Fibroblast of skin of scalp (primary cell): ENCODE measurements around the gene DHRSX. TPM values are rescaled to one million over a fixed set of nuclear protein-coding genes. Genes with fewer than 3 reads are reported as not detected.
"Not testable (repeated sequence)": the region's sequence is repeated elsewhere in the genome, so short reads cannot be mapped to it uniquely, and the experiment has no call there.

Source experiments
- DNase-seq: peaks from one replicate; pipeline ENCODE4 v3.0.0-alpha.2; 2013
- polyA plus RNA-seq, 2 experiments: library from polyadenylated mRNA; unstranded; fragments of 120-200 nt; gene quantifications; one replicate each; pipeline ENCODE4 v1.2.1, GENCODE V29; 2013; ENCODE audit not compliant: insufficient read length in 2 of 2

DHRSX gene, protein sequence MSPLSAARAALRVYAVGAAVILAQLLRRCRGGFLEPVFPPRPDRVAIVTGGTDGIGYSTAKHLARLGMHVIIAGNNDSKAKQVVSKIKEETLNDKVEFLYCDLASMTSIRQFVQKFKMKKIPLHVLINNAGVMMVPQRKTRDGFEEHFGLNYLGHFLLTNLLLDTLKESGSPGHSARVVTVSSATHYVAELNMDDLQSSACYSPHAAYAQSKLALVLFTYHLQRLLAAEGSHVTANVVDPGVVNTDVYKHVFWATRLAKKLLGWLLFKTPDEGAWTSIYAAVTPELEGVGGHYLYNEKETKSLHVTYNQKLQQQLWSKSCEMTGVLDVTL
- polyA plus RNA-seq (2013, experiment 1 of 2; ENCODE audit: insufficient read length) = 19.8 TPM
- 19.1 TPM for polyA plus RNA-seq (2013, experiment 2 of 2; ENCODE audit: insufficient read length)

DNA sequence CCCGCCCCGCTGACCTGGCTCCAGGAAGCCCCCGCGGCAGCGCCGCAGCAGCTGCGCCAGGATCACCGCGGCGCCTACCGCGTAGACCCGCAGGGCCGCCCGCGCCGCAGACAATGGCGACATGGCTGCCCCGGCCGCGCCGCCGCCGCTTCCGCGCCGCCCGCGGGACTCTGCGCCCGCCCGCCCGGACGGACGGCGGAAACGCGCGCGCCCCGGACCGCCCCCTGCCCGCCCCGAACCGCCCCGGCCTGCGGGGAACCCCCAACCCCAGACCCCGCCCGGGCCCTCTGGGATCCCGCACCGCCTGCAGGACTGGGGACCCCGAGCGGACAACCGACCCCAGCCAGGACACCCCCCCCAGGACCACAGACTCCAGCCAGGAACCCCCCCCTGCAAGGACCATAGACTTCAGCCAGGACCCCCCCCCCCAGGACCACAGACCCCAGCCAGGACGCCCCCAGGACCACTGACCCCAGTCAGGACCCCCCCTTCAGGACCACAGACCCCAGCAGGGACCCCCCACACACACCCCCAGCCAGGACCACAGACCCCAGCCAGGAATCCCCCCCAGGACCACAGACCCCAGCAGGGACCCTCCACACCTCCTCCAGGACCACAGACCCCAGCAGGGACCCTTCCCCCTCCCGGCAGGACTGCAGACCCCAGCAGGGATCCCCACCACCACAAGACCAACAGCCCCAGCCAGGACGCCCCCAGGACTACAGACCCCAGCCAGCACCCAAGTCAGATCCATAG, at the start of gene DHRSX, which contains the start of gene ZBED1:
Gene DHRSX, minus strand, starts transcription at position 174 of the 756 bp plus-strand sequence. Its CDS starts 51 bp downstream, at position 123.
Gene ZBED1, minus strand, starts transcription at position 174 of the 756 bp plus-strand sequence. CDS start 10,257 bp downstream, outside the sequence.
- DNase-seq = peak; percentile 46

DNA sequence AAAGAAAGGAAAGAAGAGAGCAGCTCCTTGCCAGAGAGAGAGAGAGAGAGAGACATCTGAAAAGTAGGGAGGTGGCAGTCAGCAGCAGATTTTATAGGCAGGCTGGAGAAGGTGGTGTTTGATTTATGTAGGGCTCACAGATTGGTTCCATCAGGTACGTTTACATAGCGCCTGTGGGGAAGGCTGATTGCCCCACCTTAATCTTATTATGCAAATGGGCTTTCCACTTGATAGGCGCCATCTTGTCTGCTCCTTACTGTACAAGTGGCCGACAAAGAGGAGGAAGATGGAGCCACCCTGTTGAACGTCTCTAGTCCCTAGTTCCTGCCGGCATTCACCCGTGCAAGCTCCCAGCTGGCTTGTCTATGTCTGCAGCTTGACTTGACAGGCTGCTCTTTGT, 49.1 kb upstream of the DHRSX start:
- DNase-seq = no peak

DNA sequence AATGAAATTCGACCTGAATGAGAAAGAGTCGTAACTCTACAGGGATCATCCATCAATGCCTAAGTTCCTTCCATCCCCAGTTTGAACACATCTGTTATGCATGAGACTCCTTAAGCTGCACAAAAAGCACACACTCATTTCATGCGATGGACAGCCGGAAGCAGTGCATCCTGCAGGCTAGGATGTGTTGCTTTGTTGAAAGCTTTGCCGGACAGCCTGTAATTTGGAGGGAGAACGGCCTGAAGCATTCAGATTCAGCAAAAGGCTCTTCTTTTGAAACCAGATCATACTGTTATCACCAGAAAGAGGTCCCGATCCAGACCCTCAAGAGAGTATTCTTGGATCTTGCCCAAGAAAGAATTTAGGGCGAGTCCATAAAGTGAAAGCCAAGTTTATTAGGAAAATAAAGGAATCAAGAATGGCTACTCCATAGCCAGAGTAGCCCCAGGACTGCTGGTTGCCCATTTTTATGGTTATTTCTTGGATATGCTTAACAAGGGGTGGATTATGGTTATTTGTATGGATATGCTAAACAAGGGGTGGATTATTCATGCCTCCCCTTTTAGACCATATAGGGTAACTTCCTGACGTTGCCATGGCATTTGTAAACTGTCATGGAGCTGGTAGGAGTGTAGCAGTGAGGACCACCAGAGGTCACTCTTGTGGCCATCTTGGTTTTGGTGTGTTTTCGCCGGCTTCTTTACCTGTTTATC, 48.1 kb upstream of the DHRSX start:
- DNase-seq = no peak

DNA sequence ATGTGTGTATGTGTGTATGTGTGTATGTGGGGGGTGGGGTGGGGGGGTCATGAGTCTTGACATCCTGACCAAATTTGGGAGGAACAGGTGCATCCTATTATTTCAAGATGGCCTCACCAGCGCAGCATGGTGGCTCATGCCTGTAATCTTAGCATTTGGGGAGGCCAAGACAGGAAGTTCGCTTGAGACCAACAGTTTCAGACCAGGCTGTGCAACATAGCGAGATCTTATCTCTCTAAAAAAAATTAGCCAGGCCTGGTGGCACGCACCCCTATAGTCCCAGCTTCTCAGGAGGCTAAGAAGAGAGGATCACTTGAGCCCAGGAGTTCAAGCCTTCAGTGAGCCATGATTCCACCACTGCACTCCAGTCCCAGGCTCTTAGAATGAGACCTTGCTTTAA, 47.0 kb upstream of the DHRSX start:
- DNase-seq = no peak

DNA sequence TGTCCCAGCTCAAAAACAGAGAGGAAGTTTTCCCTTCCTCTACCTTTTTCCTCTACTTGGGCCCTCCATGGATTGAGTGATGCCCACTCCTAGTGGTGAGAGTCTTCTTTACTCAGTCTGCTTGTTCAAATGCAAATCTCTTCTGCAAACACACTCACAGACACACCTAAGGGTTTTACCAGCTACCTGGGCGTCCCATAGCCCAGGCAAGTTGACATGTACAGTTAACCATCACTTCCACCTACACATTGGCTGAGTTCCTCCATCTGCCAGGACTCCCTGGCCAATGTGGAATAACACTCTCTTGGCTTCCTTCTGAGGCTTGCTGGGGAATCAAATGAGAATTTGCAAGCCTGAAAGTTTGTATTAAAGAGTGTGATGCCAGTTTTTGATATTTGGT, 45.7 kb upstream of the DHRSX start:
- no peak for DNase-seq

DNA sequence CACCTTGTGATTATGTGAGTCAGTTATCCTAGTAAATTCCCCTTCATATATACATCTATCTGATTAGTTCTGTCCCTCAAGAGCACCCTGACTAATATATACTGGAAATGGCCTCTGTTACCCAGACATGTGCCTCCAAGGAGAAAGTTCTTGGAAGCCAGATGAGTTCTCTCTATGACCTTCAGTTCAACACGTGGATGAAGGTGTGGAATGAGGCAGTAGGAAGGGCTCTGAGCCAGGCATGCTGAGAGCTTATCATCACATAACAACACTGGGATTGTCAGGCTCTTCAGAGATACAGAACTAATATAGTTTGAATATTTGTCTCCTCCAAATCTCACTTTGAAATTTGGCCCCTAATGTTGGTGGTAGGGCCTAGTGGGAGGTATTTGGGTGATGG, 44.4 kb upstream of the DHRSX start:
- no peak for DNase-seq

DNA sequence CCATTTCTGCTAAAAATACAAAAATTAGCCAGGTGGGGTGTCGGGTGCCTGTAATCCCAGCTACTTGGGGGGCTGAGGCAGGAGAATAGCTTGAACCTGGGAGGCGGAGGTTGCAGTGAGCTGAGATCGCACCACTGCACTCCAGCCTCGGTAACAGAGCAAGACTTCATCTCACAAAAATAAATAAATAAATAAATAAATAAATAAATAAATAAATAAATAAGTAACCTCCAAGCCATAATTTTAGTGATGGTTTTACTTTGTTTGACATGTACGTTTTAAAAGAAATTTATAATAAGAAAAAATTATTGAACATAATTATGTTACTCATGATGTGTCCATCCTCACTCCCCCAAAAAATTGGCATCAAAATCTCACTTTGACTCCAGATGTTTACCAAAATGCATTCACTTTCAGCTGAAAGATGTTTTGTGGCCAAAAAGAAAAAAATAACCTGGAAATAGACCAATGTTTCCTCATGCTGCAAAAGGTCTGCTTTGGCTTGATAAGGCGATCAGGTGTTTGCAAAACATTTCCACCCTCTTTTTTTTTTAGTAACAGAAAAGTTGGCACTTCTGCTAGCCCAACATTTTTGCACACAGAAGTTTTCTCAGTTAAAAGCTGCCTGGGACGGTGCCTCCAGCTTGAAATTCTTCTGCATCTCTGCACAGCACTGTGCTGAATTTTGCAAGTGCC, 42.2 kb upstream of the DHRSX start:
- DNase-seq = no peak

DNA sequence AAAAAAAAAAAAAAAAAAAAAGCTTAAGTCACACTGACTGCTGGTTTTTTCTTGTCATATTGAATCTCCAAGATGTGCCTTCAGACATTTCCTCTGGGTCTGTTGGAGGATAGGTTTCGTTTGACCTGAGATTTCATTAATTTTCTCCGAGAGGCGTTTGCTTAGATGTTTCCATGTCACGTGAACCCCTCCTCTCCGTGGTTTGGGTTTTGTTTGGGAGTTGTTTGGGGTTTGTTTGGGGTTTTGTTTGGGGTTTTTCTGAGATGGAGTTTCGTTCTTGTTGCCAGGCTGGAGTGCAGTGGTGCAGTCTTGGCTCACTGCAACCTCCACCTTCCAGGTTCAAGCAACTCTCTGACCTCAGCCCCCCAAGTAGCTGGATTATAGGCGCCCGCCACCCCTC, 40.8 kb upstream of the DHRSX start:
- DNase-seq = no peak

DNA sequence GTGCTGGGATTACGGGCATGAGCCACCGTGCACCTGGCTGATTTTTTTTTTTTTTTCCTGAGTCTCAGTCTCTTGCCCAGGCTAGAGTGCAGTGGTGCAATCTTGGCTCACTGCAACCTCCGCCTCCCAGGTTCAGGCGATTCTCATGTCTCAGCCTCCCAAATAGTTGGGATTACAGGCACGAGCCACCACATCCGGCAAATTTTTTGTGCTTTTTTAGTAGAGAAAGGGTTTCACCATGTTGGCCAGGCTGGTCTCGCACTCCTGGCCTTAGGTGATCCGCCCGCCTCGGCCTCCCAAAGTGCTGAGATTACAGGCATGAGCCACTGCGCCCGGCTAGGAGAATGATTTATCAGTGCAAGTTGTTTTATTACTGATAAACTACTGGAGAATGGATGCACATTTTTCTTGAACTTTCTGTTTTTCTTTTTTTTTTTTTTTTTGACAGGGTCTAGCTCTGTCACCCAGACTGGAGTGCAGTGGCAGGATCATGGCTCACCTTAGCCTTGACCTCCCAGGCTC, 39.7 kb upstream of the DHRSX start:
- DNase-seq = no peak

DNA sequence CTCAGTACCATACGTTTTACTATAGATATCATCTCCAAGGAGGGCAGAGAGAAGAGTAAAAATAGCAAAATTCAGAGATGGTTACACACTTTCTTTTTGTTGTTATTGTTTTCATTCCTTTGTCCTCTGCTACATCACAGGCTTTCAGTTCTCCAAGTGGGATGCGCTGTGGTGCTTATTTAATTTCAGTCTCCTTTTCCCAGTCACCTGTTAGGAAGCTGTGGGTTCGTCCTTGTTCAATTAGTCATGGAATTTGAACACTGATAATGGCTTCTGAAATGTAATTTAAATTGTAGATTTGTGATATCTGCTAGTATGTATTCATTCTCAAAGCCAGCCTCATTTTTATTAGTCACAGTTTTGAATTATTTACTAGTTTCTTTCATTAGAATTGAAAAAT, 38.8 kb upstream of the DHRSX start:
- no peak for DNase-seq

DNA sequence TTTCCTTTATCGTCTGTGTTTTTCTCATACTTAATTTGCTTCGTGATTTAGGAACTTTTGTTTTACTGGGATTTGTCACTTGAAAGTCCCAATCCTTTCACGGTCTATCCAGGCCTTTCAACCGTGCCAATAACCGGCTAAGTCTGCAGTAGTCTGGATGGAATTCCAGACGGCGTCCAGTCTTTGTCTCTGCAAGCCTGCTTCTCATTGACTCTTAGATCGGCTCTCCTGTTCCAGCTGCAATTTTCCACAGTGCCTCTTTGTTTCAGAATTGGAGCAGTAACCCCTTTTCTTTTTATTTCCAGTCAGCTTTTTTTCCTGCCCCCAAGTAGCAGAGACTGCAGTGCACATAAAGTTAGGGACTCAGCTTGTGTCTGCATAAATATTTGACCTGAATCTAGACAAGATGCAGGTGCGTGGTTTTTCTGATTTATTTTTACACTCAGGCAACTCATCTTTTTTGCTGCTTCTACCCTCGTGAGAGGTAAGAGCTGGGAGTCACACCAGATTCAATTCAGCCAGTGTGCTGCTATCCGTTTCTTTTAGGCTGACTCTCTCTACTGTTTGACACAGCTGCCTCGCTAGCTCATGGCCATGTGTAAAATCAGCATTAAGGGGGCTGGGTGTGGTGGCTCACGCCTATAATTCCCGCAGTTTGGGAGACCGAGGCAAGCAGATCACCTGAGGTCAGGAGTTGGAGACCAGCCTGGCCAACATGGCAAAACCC, 37.4 kb upstream of the DHRSX start:
- no peak for DNase-seq

DNA sequence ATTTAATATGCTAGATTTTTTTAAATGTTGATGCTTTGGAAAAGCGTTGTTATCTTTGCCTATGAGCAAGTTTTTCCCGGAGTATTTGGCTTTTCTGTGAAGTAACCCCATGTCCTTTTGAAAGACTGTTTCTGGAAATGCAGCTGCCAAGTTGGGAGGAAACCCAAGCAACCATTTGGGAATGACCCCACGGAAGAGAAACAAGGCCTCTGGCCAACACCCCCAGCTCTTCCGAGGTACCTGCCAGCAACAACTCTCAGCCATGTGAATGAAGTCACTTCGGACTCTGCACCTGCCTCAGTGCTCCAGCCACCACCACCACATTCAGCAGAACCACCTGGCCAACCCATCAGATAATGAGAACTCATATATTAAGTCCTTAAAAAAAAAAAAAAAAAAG, 36.2 kb upstream of the DHRSX start:
- DNase-seq = no peak

DNA sequence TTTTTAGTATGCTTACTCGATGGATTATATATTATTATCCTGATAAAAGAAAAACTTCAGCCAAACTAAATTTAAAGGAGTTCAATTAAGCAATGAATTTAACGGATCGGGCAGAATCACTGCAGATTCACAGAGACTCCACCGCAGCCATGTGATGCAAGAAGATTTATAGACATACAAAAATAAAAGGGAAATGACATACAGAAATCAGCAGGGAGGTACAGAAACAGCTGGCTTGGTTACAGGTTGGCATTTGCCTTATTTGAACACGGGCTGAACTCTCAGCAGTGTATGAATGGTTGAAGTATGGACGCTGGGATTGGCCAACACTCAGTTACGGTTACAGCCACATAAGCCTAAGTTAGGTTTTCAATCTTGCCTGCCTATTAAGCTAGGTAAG, 35.4 kb upstream of the DHRSX start:
- DNase-seq = no peak

DNA sequence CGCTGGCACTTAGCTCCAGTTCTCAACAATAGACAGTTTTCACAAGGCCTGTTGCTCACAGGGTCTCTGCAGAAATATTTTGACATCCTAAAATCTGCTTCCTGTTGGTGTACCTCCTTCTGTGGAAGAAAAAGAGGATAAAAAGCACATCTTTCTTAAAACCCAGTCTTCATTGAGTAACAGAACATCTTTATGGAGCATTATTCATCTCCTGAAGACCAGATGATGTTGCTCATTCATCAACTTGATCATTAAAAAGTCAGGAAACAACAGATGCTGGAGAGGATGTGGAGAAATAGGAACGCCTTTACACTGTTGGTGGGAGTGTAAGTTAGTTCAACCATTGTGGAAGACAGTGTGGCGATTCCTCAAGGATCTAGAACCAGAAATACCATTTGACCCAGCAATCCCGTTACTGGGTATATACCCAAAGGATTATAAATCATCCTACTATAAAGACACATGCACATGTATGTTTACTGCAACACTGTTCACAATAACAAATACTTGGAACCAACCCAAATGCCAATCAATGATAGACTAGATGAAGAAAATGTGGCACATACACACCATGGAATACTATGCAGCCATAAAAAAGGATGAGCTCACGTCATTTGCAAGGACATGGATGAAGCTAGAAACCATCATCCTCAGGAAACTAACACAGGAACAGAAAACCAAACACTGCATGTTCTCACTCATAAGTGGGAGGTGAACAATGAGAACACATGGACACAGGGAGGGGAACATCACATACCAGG, 33.7 kb upstream of the DHRSX start:
- DNase-seq = not testable (repeated sequence)

DNA sequence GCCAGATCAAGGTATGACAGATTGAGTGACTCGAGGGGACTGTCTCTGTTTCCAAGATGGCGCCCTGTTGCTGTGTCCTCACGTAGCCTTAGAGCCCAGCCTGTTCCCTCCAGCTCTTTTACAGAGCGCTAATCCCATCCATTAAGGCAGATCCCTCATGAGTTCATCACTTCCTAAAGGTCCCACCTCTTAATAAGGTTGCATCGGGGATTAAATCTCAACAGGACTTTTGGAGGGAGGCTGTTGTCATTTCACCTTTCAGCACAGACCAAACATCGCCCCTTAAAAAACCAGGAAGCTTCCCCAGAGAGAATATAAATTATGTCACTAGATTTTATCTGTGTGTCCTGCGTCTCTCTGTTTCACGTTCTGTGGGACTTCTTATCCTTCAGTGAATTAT, 32.6 kb upstream of the DHRSX start:
- no peak for DNase-seq

DNA sequence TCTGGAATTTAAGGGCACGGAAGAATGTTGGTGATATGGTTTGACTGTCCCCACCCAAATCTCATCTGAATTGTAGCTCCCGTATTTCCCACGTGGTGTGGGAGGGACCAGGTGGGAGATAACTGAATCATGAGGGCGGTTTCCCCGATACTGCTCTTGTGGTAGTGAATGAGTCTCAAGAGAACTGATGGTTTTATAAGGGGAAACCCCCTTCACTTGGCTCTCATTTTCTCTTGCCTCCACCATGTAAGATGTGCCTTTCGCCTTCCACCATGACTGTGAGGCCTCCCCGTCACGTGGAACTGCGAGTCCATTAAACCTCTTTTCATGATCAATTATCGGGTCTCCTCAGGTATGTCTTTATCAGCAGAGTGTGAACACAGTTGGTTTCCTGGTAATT, 25.6 kb upstream of the DHRSX start:
- no peak for DNase-seq

DNA sequence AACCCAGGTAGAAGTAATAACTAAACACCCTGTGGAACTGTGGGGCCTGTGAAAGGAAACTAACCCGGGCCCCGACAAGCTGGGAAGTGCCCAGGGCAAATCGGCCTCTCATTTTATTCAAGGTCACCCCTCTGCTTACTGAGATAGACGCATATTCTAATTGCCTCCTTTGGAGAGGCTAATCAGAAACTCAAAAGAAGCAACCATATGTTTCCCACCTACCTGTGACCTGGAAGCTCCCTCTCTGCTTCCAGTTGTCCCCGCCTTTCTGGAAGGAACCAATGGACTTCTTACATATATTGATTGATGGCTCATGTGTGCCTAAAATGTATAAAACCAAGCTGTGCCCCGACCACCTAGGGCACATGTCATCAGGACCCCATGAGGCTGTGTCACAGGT, 23.1 kb upstream of the DHRSX start:
- no peak for DNase-seq

DNA sequence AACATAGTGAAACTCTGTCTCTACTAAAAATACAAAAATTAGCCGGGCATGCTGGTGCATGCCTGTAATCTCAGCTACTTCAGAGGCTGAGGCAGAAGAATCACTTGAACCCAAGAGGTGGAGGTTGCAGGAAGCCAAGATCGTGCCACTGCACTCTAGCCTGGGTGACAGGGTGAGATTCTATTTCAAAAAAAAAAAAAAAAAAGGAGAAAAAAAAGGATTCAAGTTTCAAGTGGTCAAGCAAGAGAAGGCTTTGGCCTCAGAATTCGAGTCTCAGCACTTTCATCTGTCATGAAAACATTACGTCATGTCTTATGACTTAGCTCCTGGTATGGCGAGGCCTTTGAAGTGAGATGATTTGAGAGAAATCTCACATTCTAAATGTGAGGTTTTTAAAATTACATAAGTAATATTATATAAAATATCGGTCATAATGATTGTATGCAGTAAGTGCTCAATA, 21.2 kb upstream of the DHRSX start:
- no peak for DNase-seq

DNA sequence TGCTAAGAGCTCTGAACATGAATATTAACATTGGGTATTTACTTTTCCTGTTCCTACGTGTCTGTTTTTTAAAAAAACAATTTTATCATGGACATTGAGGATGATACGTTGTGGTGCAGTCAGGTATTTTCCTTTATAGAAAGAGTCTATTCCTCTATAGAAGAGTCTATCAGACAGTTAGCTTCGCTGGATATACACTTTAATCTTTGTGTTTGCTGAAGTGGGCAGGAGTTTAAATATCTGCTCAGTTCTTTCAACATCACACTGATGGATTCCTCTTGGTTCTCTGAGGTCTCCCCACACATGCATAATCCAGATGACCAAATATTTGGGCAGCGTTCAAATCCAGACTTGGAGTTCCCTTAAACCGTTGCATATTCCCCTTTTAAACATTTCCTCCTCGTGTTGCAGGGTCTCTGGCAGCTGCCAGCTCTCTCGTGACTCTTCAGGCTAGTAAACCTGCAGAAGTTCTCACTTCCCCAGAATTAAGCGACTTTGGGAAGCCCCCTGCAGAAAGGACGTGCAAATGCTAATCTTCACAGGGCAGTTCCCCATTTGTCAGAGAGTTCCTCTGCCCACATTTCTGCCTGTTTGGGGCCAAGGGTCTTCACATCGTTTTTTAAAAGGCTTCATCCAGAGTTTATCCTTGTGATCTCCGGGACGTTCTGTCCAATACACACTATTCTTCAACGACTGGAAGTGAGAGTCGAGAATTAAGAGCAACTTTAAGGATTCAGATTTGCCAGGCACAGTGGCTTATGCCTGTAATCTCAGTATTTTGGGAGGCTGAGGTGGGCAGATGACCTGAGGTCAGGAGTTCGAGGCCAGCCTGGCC, 20.5 kb upstream of the DHRSX start:
- DNase-seq = no peak

DNA sequence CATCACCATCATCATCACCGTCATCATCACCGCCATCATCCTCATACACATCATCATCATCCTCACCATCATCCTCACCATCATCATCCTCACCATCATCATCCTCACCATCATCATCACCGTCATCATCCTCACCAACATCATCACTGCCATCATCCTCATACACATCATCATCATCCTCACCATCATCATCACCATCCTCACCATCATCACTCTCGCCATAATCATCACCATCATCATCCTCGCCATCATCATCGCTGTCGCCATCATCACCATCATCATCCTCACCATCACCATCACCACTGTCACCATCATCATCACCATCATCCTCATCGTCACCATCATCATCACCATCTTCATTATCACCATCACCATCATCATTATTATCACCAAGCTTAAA, 19.8 kb upstream of the DHRSX start:
- DNase-seq = no peak
